Activated B cell treated with CpG ODN at 0.5 μM for 24 hours (primary cell): ENCODE data around the gene TTC9. TPM values are rescaled to one million over a fixed set of nuclear protein-coding genes. Genes with fewer than 3 reads are reported as not detected.

Source experiments
- ATAC-seq: fragments of 200-7000 bp; cut with Tn5 transposase; one replicate; pipeline ENCODE4 v1.10.0; 2021; ENCODE audit warnings: low read depth, mild to moderate bottlenecking, moderate library complexity
- CTCF ChIA-PET: fragments of 350-600 bp; sonication (Branson Sonifier 250); formaldehyde crosslinking; loops from one replicate; lab custom pipeline; 2021; ENCODE audit warnings: antibody characterized with exemption; lab: Charles Lee
- POLR2A ChIA-PET: fragments of 350-600 bp; sonication (Branson Sonifier 250); formaldehyde crosslinking; loops from one replicate; lab custom pipeline; 2021; ENCODE audit warnings: antibody characterized with exemption; lab: Charles Lee
- DNase-seq: peaks from one replicate; pipeline ENCODE4 v3.0.0; 2022
- H3K27ac Mint-ChIP-seq: one replicate; pipeline ENCODE4 v1.8.0; 2020; ENCODE audit warnings: mixed read lengths
- H3K27me3 Mint-ChIP-seq: one replicate; pipeline ENCODE4 v1.8.0; 2021; ENCODE audit warnings: mixed read lengths
- H3K36me3 Mint-ChIP-seq: one replicate; pipeline ENCODE4 v1.8.0; 2021; ENCODE audit warnings: low read depth, mixed read lengths
- H3K4me1 Mint-ChIP-seq: one replicate; pipeline ENCODE4 v1.8.0; 2021; ENCODE audit warnings: mixed read lengths
- H3K4me3 Mint-ChIP-seq: one replicate; pipeline ENCODE4 v1.8.0; 2020; ENCODE audit warnings: mild to moderate bottlenecking, mixed read lengths
- H3K9me3 Mint-ChIP-seq: one replicate; pipeline ENCODE4 v1.8.0; 2020; ENCODE audit warnings: mixed read lengths
- CTCF ChIP-seq: fragments of 200-600 bp; IDR thresholded peaks from one replicate; pipeline ENCODE4 v1.8.0; 2022; ENCODE audit warnings: antibody characterized with exemption, mild to moderate bottlenecking
- intact Hi-C: fragments of 100-400 bp; cut with micrococcal nuclease; formaldehyde crosslinking; loops from one replicate; pipeline ENCODE4 v1.15.1; 2024
- total RNA-seq: library from RNA; stranded (reverse); gene quantifications from 2 replicates; pipeline ENCODE4 v1.2.3, GENCODE V29; 2022

TTC9 gene
- total RNA-seq, 1 donor from 2014 or later: 12.4 TPM

- DNase-seq (no peak), ATAC-seq (no peak)
- POLR2A ChIA-PET: no interaction called here
- H3K27me3 Mint-ChIP-seq: no peaks in the 10 kb centered on the region
- H3K4me3 Mint-ChIP-seq: no peak overlapping the region
- H3K4me1 Mint-ChIP-seq: peaks cover 13% of the 10 kb centered on the region
- no peak overlapping the region for H3K27ac Mint-ChIP-seq
- CTCF ChIA-PET: interaction anchor here (0.8 to 0.9 kb wide), 2 partner anchors 9 to 96 kb away, joined by 3 read pairs; no protein-coding TSS in a partner anchor
- intact Hi-C loops: no loop called here
- no peaks in the 10 kb centered on the region for H3K36me3 Mint-ChIP-seq
- no peaks in the 10 kb centered on the region for H3K9me3 Mint-ChIP-seq
- no peak for TF ChIP-seq CTCF
Observed at GRCh38 chr14:70722418-70722817, 80.7 kb downstream of the TTC9 start.

GRCh38 chr14:70723276-70723675 is 81.6 kb downstream of the TTC9 start:
- DNase-seq: no peak
- Mint-ChIP-seq H3K27ac (no peak overlapping the region), H3K9me3 (no peaks in the 10 kb centered on the region), H3K4me1 (peaks cover 13% of the 10 kb centered on the region), H3K4me3 (no peak overlapping the region), H3K27me3 (no peaks in the 10 kb centered on the region), H3K36me3 (peaks cover 2% of the 10 kb centered on the region)
- no peak for TF ChIP-seq CTCF
- intact Hi-C loops: no loop called here
- CTCF ChIA-PET: interaction anchor here (0.9 kb wide), 1 partner anchor 10 kb away, joined by 3 read pairs; no protein-coding TSS in a partner anchor
- ATAC-seq: no peak
- POLR2A ChIA-PET: no interaction called here

GRCh38 chr14:70724110-70724509 is 82.4 kb downstream of the TTC9 start:
- Mint-ChIP-seq H3K9me3 (no peaks in the 10 kb centered on the region), H3K4me1 (peaks cover 13% of the 10 kb centered on the region), H3K4me3 (no peak overlapping the region), H3K27ac (no peak overlapping the region), H3K36me3 (peaks cover 8% of the 10 kb centered on the region), H3K27me3 (no peaks in the 10 kb centered on the region)
- POLR2A ChIA-PET: no interaction called here
- TF ChIP-seq CTCF: no peak
- intact Hi-C loops: no loop called here
- ATAC-seq: no peak
- CTCF ChIA-PET: no interaction called here
- DNase-seq: no peak

GRCh38 chr14:70724944-70725343 is 83.2 kb downstream of the TTC9 start:
- ChIA-PET POLR2A (no interaction called here), CTCF (no interaction called here)
- no peak for ATAC-seq
- intact Hi-C loops: no loop called here
- Mint-ChIP-seq H3K27me3 (no peaks in the 10 kb centered on the region), H3K27ac (no peak overlapping the region), H3K4me1 (peaks cover 13% of the 10 kb centered on the region), H3K4me3 (no peak overlapping the region), H3K36me3 (peaks cover 16% of the 10 kb centered on the region), H3K9me3 (no peaks in the 10 kb centered on the region)
- no peak for TF ChIP-seq CTCF
- no peak for DNase-seq

Other genes starting within 250 kb of the TTC9 start
- 14.3 and 16.5 TPM in 2 replicates for gene SYNJ2BP, start 224.8 kb upstream of the TTC9 start, total RNA-seq
- 0.11 and 0.12 TPM in 2 replicates for gene ADAM21, start 189.7 kb upstream of the TTC9 start, total RNA-seq
- gene ADAM20, start 106.9 kb upstream of the TTC9 start, total RNA-seq: 0.84 and 0.86 TPM in 2 replicates
- 50.5 and 57.0 TPM in 2 replicates for gene MED6, start 41.3 kb upstream of the TTC9 start, total RNA-seq
- 9.0 and 10.1 TPM in 2 replicates for gene MAP3K9, start 167.6 kb downstream of the TTC9 start, total RNA-seq